Astrocyte of the spinal cord (primary cell): Measurements from ENCODE around the gene IFIH1.

ENCODE experiments used
- DNase-seq: peaks from one replicate; pipeline ENCODE4 v3.0.0; 2011; ENCODE audit warnings: low read depth, low spot score
- H3K4me3 ChIP-seq: 2 replicates; pipeline ENCODE4 v1.5.1; 2011; ENCODE audit warnings: low read depth, mild to moderate bottlenecking, low read length, moderate library complexity
- CTCF ChIP-seq: IDR thresholded peaks from 2 replicates; pipeline ENCODE4 v1.5.1; 2012; ENCODE audit warnings: low read depth, mild to moderate bottlenecking, low read length, inconsistent platforms
- in situ Hi-C: cut with HindIII; loops from 2 replicates; pipeline ENCODE4 v1.10.0; 2017; ENCODE audit warnings: low sequenced_read_pairs

The IFIH1 gene

DNA sequence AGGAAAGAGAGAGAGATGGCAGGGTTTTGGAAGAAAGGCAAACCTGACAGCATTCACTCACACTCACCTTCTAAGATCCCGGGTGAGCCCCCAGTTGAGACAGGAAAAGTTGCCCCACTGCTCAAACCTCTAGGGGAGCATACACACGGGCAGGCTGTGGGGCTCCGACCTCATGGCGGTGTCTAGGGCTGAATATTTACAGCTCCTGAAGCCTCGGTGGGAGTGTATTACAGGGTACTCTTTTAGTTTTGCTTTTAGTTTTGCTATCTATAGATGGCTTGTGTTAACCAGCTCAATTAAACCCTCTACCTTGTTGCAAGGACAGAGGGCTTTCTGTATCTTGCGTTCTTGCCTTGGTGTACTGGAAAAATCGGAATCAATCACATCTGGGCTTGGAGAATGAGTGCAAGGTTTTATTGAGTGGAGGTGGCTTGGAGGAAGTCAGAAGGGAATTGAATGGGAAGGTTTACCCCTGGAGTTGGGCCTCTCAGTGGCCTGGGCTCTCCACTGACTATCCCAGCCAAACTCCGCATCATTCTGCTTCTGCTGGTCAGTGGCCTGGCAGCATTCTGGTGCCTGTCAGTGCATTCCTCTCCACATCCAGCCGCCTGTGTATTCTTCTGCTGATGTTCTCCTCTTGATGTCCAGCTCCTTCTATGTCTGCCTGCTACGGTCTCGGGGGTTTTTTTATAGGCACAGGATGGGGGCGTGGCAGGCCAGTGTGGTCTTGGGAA, 10.1 kb upstream of the IFIH1 start:
- in situ Hi-C loops: no loop called here
- DNase-seq: no peak
- H3K4me3 ChIP-seq: no peak overlapping the region
- TF ChIP-seq CTCF: no peak

- in situ Hi-C loops: no loop called here
These were observed 9.3 kb upstream of the IFIH1 start for GRCh38 chr2:162327806-162328205.

GRCh38 chr2:162327134-162327769, 8.8 kb upstream of the IFIH1 start:
- peak; percentile 60 for TF ChIP-seq CTCF
- in situ Hi-C loops: no loop called here

More at GRCh38 chr2:162327806-162328205, 9.3 kb upstream of the IFIH1 start:
- H3K4me3 ChIP-seq: no peak overlapping the region
- DNase-seq: no peak
- no peak for TF ChIP-seq CTCF

DNA sequence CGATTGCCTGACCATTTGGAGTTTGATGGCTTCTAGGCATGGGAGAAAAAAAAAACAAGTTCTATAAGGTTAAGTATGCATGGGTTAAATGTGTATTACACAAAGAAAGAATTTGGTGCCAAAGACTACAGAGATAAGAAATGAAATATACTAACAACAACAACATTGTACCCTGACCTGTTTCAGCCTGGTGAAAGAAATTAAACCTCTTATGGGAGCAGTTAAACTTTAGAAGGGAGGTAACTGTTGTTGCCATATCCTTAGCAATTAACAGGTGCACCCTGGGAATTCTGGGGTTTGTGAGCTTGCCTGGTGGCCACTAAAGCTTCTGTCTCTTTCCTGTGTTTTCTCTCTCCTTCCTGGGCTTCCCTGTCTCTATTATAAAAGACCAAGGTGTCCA, 6.5 kb upstream of the IFIH1 start:
- in situ Hi-C loops: no loop called here
- TF ChIP-seq CTCF: no peak
- H3K4me3 ChIP-seq: no peak overlapping the region
- no peak for DNase-seq

More at GRCh38 chr2:162327134-162327769, 8.8 kb upstream of the IFIH1 start:
- H3K4me3 ChIP-seq: no peak overlapping the region
- DNase-seq: no peak

- H3K4me3 ChIP-seq: no peak overlapping the region
- TF ChIP-seq CTCF: no peak
- in situ Hi-C loops: no loop called here
- DNase-seq: no peak
These were observed 2.5 kb upstream of the IFIH1 start for GRCh38 chr2:162320864-162321517.

DNA sequence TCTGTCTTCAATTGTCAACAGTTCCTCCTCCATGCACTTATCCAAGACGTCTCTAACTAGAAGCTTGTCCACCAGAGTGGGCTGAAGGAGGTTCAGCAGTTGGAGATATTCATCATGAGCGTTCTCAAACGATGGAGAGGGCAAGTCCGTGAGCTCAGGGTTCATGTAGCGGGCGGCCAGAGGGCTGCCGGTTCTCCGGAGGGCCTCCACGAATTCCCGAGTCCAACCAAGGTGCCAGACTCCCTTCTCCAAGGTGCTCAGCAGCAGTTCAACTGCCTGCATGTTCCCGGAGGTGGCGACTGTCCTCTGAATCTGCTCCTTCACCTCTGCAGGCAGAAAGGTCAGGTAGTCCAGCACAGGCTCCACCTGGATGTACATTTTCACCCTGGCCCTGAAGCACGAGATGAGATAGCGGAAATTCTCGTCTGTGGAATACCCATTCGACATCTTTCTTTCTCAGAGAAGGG, 590 bp downstream of the IFIH1 start:
- DNase-seq: no peak
- TF ChIP-seq CTCF: no peak
- H3K4me3 ChIP-seq: peak overlapping the region; percentile 63
- in situ Hi-C loops: no loop called here
